ENCODE data around the gene RC3H1. TPM values are rescaled to one million over a fixed set of nuclear protein-coding genes. Genes with fewer than 3 reads are reported as not detected.

The RC3H1 gene
- total and polyA plus RNA-seq, 2 of the 13 experiments (the other 11 are each of a cell fraction or from before 2014, with no cell fraction given): 11.2 to 19.6 TPM

GRCh38 chr1:174021591-174022079 is 522 bp downstream of the RC3H1 start (continued):
- TF ChIP-seq ZNF234 (CRISPR knock-in tag; conservative IDR thresholded peaks at IDR 0.05) (no peak), HNRNPLL (IDR thresholded peaks at IDR 0.05; ENCODE audit: low read depth, low read length, poor library complexity, severe bottlenecking) (peak; percentile 22), CBFB (CRISPR knock-in tag; IDR thresholded peaks at IDR 0.05) (no peak), ZIK1 (CRISPR knock-in tag; IDR thresholded peaks at IDR 0.05; ENCODE audit: borderline replicate concordance, low read depth) (no peak), DDIT3 (CRISPR knock-in tag; IDR thresholded peaks at IDR 0.05) (no peak), KDM2A (CRISPR knock-in tag; IDR thresholded peaks at IDR 0.05; ENCODE audit: borderline replicate concordance, low read depth) (no peak; the same call in 1 of the 2 replicates), ZNF225 (CRISPR knock-in tag; IDR thresholded peaks at IDR 0.05) (no peak), RNF2 (conservative IDR thresholded peaks at IDR 0.05; ENCODE audit: low read depth) (no peak), ZNF772 (CRISPR knock-in tag; IDR thresholded peaks at IDR 0.05) (peak; percentile 41; the same call in 1 of the 2 replicates), ZNF441 (CRISPR knock-in tag; IDR thresholded peaks at IDR 0.05; ENCODE audit: borderline replicate concordance) (peak; percentile 66; the same call in 1 of the 2 replicates), ELF4 (CRISPR knock-in tag; IDR thresholded peaks at IDR 0.05; ENCODE audit: borderline replicate concordance) (0 out of 2 replicates have a peak, but pooled peaks have one; percentile 32), SNRNP70 (IDR thresholded peaks at IDR 0.05; ENCODE audit: low read depth, low read length) (no peak), SP2 (CRISPR knock-in tag; IDR thresholded peaks at IDR 0.05) (no peak), FOXA1 (IDR thresholded peaks at IDR 0.05) (no peak), FOXA1 (CRISPR knock-in tag; IDR thresholded peaks at IDR 0.05) (peak; percentile 53; the same call in 1 of the 2 replicates), ZNF75D (CRISPR knock-in tag; IDR thresholded peaks at IDR 0.05; ENCODE audit: borderline replicate concordance) (no peak), ZFP91 (CRISPR knock-in tag; IDR thresholded peaks at IDR 0.05; ENCODE audit: borderline replicate concordance) (no peak), CTCF (CRISPR knock-in tag; IDR thresholded peaks at IDR 0.05) (no peak), FIP1L1 (IDR thresholded peaks at IDR 0.05; ENCODE audit: borderline replicate concordance, insufficient read depth, low read depth, low read length) (no peak), ZNF383 (CRISPR knock-in tag; IDR thresholded peaks at IDR 0.05; ENCODE audit: borderline replicate concordance) (no peak), ARID4A (CRISPR knock-in tag; IDR thresholded peaks at IDR 0.05; ENCODE audit: borderline replicate concordance) (no peak), RBM22 (optimal IDR thresholded peaks at IDR 0.05; ENCODE audit: low read length) (no peak)

All from HepG2 (cell line).